SK-N-SH (cell line): ENCODE results near the gene LSG1. TPM values are rescaled to one million over a fixed set of nuclear protein-coding genes. Genes with fewer than 3 reads are reported as not detected.
A peak's percentile ranks its signal among the peaks of the same experiment; 100 is the strongest.

ENCODE experiments used
- CTCF ChIA-PET: fragments of 300-600, 350-600 bp; formaldehyde crosslinking; extraction: SDS; loops from one replicate; lab custom pipeline; 2021; lab: Yijun Ruan, JAX
- POLR2A ChIA-PET: fragments of 350-600 bp; sonication (Branson Sonifier 250); formaldehyde crosslinking; extraction: SDS; loops from one replicate; lab custom pipeline; 2020; ENCODE audit warnings: antibody characterized with exemption, inconsistent platforms; lab: Yijun Ruan, JAX
- DNase-seq: peaks from one replicate; pipeline ENCODE4 v3.0.0; 2012
- H2AFZ ChIP-seq: fragments of 200-600 bp; sonication (generic); 2 replicates; pipeline ENCODE4 v1.8.1; 2016; ENCODE audit warnings: antibody characterized with exemption, mild to moderate bottlenecking, low read depth
- H3F3A ChIP-seq: fragments of 200-600 bp; sonication (generic); replicated peaks from 2 replicates; pipeline ENCODE3; 2016; ENCODE audit warnings: antibody characterized with exemption, mild to moderate bottlenecking; ENCODE audit not compliant: insufficient read depth
- H3K27ac ChIP-seq, 2 experiments: fragments of 200-500 bp in 1 of 2; fragments of 200-600 bp in 1 of 2; sonication (Bioruptor generic) in 1 of 2; sonication (generic), shearing (Covaris generic) in 1 of 2; 2 replicates each; pipeline versions ENCODE4 v1.5.1 to v1.6.1; 2014 to 2016; ENCODE audit warnings: low read depth in 2 of 2, inconsistent platforms in 1 of 2, low read length in 1 of 2, mild to moderate bottlenecking in 1 of 2, mixed read lengths in 1 of 2
- H3K27me3 ChIP-seq: fragments of 200-600 bp; sonication (generic), shearing (Covaris generic); 2 replicates; pipeline ENCODE4 v1.6.1; 2016; ENCODE audit warnings: mixed run types; ENCODE audit not compliant: insufficient read depth
- H3K36me3 ChIP-seq, 2 experiments: fragments of 200-500 bp in 1 of 2; fragments of 200-600 bp in 1 of 2; sonication (Bioruptor generic) in 1 of 2; sonication (generic) in 1 of 2; replicated peaks in 1 of 2; 2 replicates each; pipeline versions ENCODE3 to v1.5.1; 2014 to 2016; ENCODE audit warnings: low read length in 1 of 2, mild to moderate bottlenecking in 1 of 2; ENCODE audit not compliant: insufficient read depth in 2 of 2, control insufficient read depth in 1 of 2
- H3K4me1 ChIP-seq, 2 experiments: fragments of 200-500 bp in 1 of 2; fragments of 200-600 bp in 1 of 2; sonication (Bioruptor generic) in 1 of 2; sonication (generic), shearing (Covaris generic) in 1 of 2; 2 replicates each; pipeline versions ENCODE4 v1.5.1 to v1.6.1; 2014 to 2016; ENCODE audit warnings: low read depth in 1 of 2, low read length in 1 of 2, mixed run types in 1 of 2; ENCODE audit not compliant: insufficient read depth in 2 of 2, control insufficient read depth in 1 of 2
- H3K4me2 ChIP-seq: fragments of 200-600 bp; sonication (generic), shearing (Covaris generic); 2 replicates; pipeline ENCODE4 v1.6.1; 2017; ENCODE audit warnings: mixed run types
- H3K4me3 ChIP-seq, 2 experiments: fragments of 200-500 bp in 1 of 2; fragments of 200-600 bp in 1 of 2; sonication (Bioruptor generic) in 1 of 2; sonication (generic), shearing (Covaris generic) in 1 of 2; 2 replicates each; pipeline versions ENCODE4 v1.5.1 to v1.8.1; 2014 to 2016; ENCODE audit warnings: low read depth in 2 of 2, inconsistent platforms in 1 of 2, low read length in 1 of 2, mild to moderate bottlenecking in 1 of 2, mixed read lengths in 1 of 2, moderate library complexity in 1 of 2
- H3K79me2 ChIP-seq: fragments of 200-600 bp; sonication (generic); 2 replicates; pipeline ENCODE4 v1.8.1; 2017; ENCODE audit warnings: mild to moderate bottlenecking; ENCODE audit not compliant: insufficient read depth
- H3K9ac ChIP-seq: fragments of 200-600 bp; sonication (generic); 2 replicates; pipeline ENCODE4 v1.6.1; 2017; ENCODE audit warnings: mixed run types
- H3K9me2 ChIP-seq: fragments of 200-600 bp; sonication (generic); 2 replicates; pipeline ENCODE4 v1.6.1; 2017; ENCODE audit warnings: mixed run types
- H3K9me3 ChIP-seq: fragments of 200-600 bp; sonication (generic); 2 replicates; pipeline ENCODE4 v1.6.1; 2017; ENCODE audit warnings: mixed run types, mild to moderate bottlenecking, moderate library complexity
- H4K20me1 ChIP-seq: fragments of 200-600 bp; sonication (generic); 2 replicates; pipeline ENCODE4 v1.6.1; 2017; ENCODE audit warnings: mild to moderate bottlenecking, mixed run types; ENCODE audit not compliant: insufficient read depth
- CTCF ChIP-seq: fragments of 200-600 bp; sonication (generic); IDR thresholded peaks from 2 replicates; pipeline ENCODE4 v1.6.1; 2017; ENCODE audit warnings: antibody characterized with exemption, mild to moderate bottlenecking, moderate library complexity
- MEF2A ChIP-seq: IDR thresholded peaks from 2 replicates; pipeline ENCODE4 v1.4.0; 2012; ENCODE audit warnings: low read depth, borderline replicate concordance
- NFIC ChIP-seq: IDR thresholded peaks from 2 replicates; pipeline ENCODE4 v1.4.0; 2012; ENCODE audit warnings: borderline replicate concordance
- PBX3 ChIP-seq: IDR thresholded peaks from 2 replicates; pipeline ENCODE4; 2012
- RAD21 ChIP-seq: IDR thresholded peaks from 2 replicates; pipeline ENCODE4 v1.6.1; 2012; ENCODE audit warnings: mild to moderate bottlenecking, low read length
- RCOR1 ChIP-seq: fragments of 150-350 bp; IDR thresholded peaks from 2 replicates; pipeline ENCODE4 v1.6.1; 2017; ENCODE audit warnings: antibody characterized with exemption, low read length
- RFX5 ChIP-seq: IDR thresholded peaks from 2 replicates; pipeline ENCODE4 v1.6.1; 2012; ENCODE audit warnings: mild to moderate bottlenecking, improper control_type of control experiment, low read length
- TAF1 ChIP-seq: IDR thresholded peaks from 2 replicates; pipeline ENCODE4 v1.6.1; 2012; ENCODE audit warnings: low read depth, mild to moderate bottlenecking, low read length, moderate library complexity, borderline replicate concordance
- WGBS: methylation state at CpG from one replicate; pipeline ENCODE4 v1.1.6; 2017; ENCODE audit warnings: low lambda C conversion rate; 5-methylcytosine and 5-hydroxymethylcytosine counted together
- polyA plus RNA-seq, 3 experiments: library from polyadenylated mRNA; depleted of rRNA; stranded (reverse); fragments of >200 nt; gene quantifications; 2 replicates each; pipeline ENCODE4 v1.2.3, GENCODE V29; 2012

The LSG1 gene
- polyA plus RNA-seq, 1 of the 3 experiments (the other 2 are of a cell fraction): 35.1 TPM

- TF ChIP-seq TAF1 (no peak), NFIC (no peak), RAD21 (peak; percentile 7; the same call in 1 of the 2 replicates), RCOR1 (peak; percentile 51; the same call in 1 of the 2 replicates), CTCF (no peak)
These were observed 19.7 kb upstream of the LSG1 start (continued) for GRCh38 chr3:194691481-194692283.

- CTCF ChIA-PET: interaction anchor here (1.2 to 4.7 kb wide), 5 partner anchors 8 to 580 kb away, joined by 3 to 20 read pairs (median 7); partner anchors contain the start of genes LSG1 and XXYLT1
- Histone ChIP-seq H3K9me2 (no peaks in the 10 kb centered on the region), H3K9ac (no peak overlapping the region), H2AFZ (no peak overlapping the region), H3F3A (peaks cover 4% of the 10 kb centered on the region), H3K27ac (no peak overlapping the region; a peak in 1 of 4 replicates), H3K27me3 (no peaks in the 10 kb centered on the region), H4K20me1 (no peaks in the 10 kb centered on the region), H3K4me3 (no peak overlapping the region), H3K9me3 (no peaks in the 10 kb centered on the region), H3K4me1 (peaks cover 12 to 47% of the 10 kb centered on the region in 2 experiments), H3K79me2 (no peaks in the 10 kb centered on the region), H3K36me3 (peaks cover 0 to 4% of the 10 kb centered on the region in 2 experiments), H3K4me2 (no peak overlapping the region)
- no peak for DNase-seq
- 0 out of 2 replicates have a peak, but pooled peaks have one; percentile 6 for TF ChIP-seq NFIC
- 0 out of 2 replicates have a peak, but pooled peaks have one; percentile 20 for TF ChIP-seq PBX3
- TF ChIP-seq MEF2A: no peak
- no peak for TF ChIP-seq RFX5
- WGBS: 73% methylated on average over 8 of the region's 8 CpGs
- POLR2A ChIA-PET: interaction anchor here (0.7 kb wide), 1 partner anchor 425 kb away, joined by 3 read pairs; no protein-coding TSS in a partner anchor
These were observed 18.7 kb upstream of the LSG1 start for GRCh38 chr3:194690501-194691372.
